Bronchial epithelial cell (primary cell): ENCODE data around the gene OR4F6. TPM values are rescaled to one million over a fixed set of nuclear protein-coding genes. Genes with fewer than 3 reads are reported as not detected.
A peak's percentile ranks its signal among the peaks of the same experiment; 100 is the strongest.

ENCODE experiments used
- DNase-seq: peaks from one replicate; pipeline ENCODE4 v3.0.0-alpha.2; 2010; ENCODE audit warnings: low read depth
- FAIRE-seq: peaks from 2 replicates; lab custom pipeline; 2011; peaks lifted over from hg19 to GRCh38; lab: Jason Lieb, UNC
- H3K27me3 ChIP-seq: 2 replicates; pipeline ENCODE4 v1.5.1; 2011; ENCODE audit warnings: low read length; ENCODE audit not compliant: control insufficient read depth, insufficient read depth
- H3K36me3 ChIP-seq: 2 replicates; pipeline ENCODE4 v1.5.1; 2011; ENCODE audit warnings: low read length; ENCODE audit not compliant: control insufficient read depth, insufficient read depth
- H3K4me3 ChIP-seq: 2 replicates; pipeline ENCODE4 v1.5.1; 2011; ENCODE audit warnings: mild to moderate bottlenecking, low read depth, low read length, control low read depth
- CTCF ChIP-seq: IDR thresholded peaks from 2 replicates; pipeline ENCODE4 v1.5.1; 2011; ENCODE audit warnings: mild to moderate bottlenecking, moderate library complexity, low read length, control low read depth, inconsistent platforms; ENCODE audit not compliant: insufficient read depth, severe bottlenecking
- total RNA-seq: library from RNA; depleted of rRNA; stranded (reverse); fragments of >200 nt; gene quantifications from 2 replicates; pipeline ENCODE4 v1.2.1, GENCODE V29; 2014

OR4F6 gene
- total RNA-seq, 1 donor from 2014 or later: not detected

GRCh38 chr15:101811902-101812301 lies 8.6 kb downstream of the OR4F6 start, which contains the start of gene OR4F15:
Gene OR4F15, plus strand, starts transcription at chr15:101812202. Its CDS starts 5,985 bp downstream, at chr15:101818187.
- no peaks in the 10 kb centered on the region for H3K27me3 ChIP-seq
- DNase-seq (no peak), FAIRE-seq (no peak)
- H3K36me3 ChIP-seq: no peaks in the 10 kb centered on the region
- H3K4me3 ChIP-seq: no peak within 1 kb of the TSS
- TF ChIP-seq CTCF: no peak

- FAIRE-seq: no peak
- TF ChIP-seq CTCF: no peak
- Histone ChIP-seq H3K4me3 (no peak overlapping the region), H3K27me3 (no peaks in the 10 kb centered on the region), H3K36me3 (no peaks in the 10 kb centered on the region)
- DNase-seq: peak; percentile 8
These were observed 10.7 kb downstream of the OR4F6 start for GRCh38 chr15:101813803-101814534.

- no peak for DNase-seq
- no peak for TF ChIP-seq CTCF
- Histone ChIP-seq H3K4me3 (no peak overlapping the region), H3K27me3 (no peaks in the 10 kb centered on the region), H3K36me3 (no peaks in the 10 kb centered on the region)
- no peak for FAIRE-seq
These were observed 17.5 kb downstream of the OR4F6 start for GRCh38 chr15:101820781-101821180.

- DNase-seq (no peak), FAIRE-seq (no peak)
- TF ChIP-seq CTCF: no peak
- no peaks in the 10 kb centered on the region for H3K36me3 ChIP-seq
- no peaks in the 10 kb centered on the region for H3K27me3 ChIP-seq
- H3K4me3 ChIP-seq: no peak overlapping the region
These were observed 23.9 kb downstream of the OR4F6 start for GRCh38 chr15:101827257-101827656.

- H3K4me3 ChIP-seq: no peak overlapping the region
- DNase-seq (no peak), FAIRE-seq (no peak)
- no peaks in the 10 kb centered on the region for H3K36me3 ChIP-seq
- H3K27me3 ChIP-seq: no peaks in the 10 kb centered on the region
- TF ChIP-seq CTCF: no peak
These were observed 25.5 kb downstream of the OR4F6 start for GRCh38 chr15:101828774-101829173.
